Endothelial cell of umbilical vein (primary cell): Measurements from ENCODE around the gene STT3B. TPM values are rescaled to one million over a fixed set of nuclear protein-coding genes. Genes with fewer than 3 reads are reported as not detected.

Experiments used
- BruUV-seq: library from RNA; stranded (reverse); fragments of 400-500 nt; replicated peaks from 2 replicates; lab custom pipeline; 2021; lab: Mats Ljungman, UMichigan
- CTCF ChIA-PET: fragments of 300-600, 350-600 bp; sonication (Branson Sonifier 250); formaldehyde crosslinking; loops from one replicate; lab custom pipeline; 2021; ENCODE audit warnings: antibody characterized with exemption, inconsistent platforms; lab: Charles Lee
- POLR2A ChIA-PET: fragments of 300-600, 350-600 bp; sonication (Branson Sonifier 250); formaldehyde crosslinking; loops from one replicate; lab custom pipeline; 2021; ENCODE audit warnings: antibody characterized with exemption, inconsistent platforms; lab: Charles Lee
- DNase-seq: peaks from one replicate; pipeline ENCODE4 v3.0.0-alpha.2; 2011; ENCODE audit warnings: low read depth, low spot score
- FAIRE-seq: peaks from 2 replicates; lab custom pipeline; 2011; peaks lifted over from hg19 to GRCh38; lab: Jason Lieb, UNC
- H2AFZ ChIP-seq: 2 replicates; pipeline ENCODE4 v1.6.0; 2012; ENCODE audit warnings: low read depth, low read length, control low read depth, inconsistent platforms
- H3K27ac ChIP-seq: 2 replicates; pipeline ENCODE4 v1.5.1; 2011; ENCODE audit warnings: low read depth, mild to moderate bottlenecking, control low read depth, low read length, moderate library complexity; ENCODE audit not compliant: insufficient read depth
- H3K27me3 ChIP-seq, 2 experiments: 2 replicates each; pipeline versions ENCODE4 v1.6.0 to v1.6.1; 2011; ENCODE audit warnings: low read length in 2 of 2, mixed read lengths in 1 of 2; ENCODE audit not compliant: control insufficient read depth in 2 of 2, insufficient read depth in 2 of 2
- H3K36me3 ChIP-seq, 2 experiments: 2 replicates in 1 of 2; 3 replicates in 1 of 2; pipeline ENCODE4 v1.5.1; 2011; ENCODE audit warnings: low read length in 2 of 2, mild to moderate bottlenecking in 1 of 2, moderate library complexity in 1 of 2; ENCODE audit not compliant: control insufficient read depth in 2 of 2, insufficient read depth in 2 of 2; ENCODE audit errors: extremely low read depth in 1 of 2
- H3K4me1 ChIP-seq: 3 replicates; pipeline ENCODE4 v1.5.1; 2011; ENCODE audit warnings: mild to moderate bottlenecking, low read length; ENCODE audit not compliant: control insufficient read depth, insufficient read depth; ENCODE audit errors: extremely low read depth
- H3K4me2 ChIP-seq: 2 replicates; pipeline ENCODE4 v1.6.1; 2011; ENCODE audit warnings: low read length, control low read depth, mixed read lengths; ENCODE audit not compliant: insufficient read depth
- H3K4me3 ChIP-seq, 3 experiments: fragments of 200-600 bp in 1 of 3; sonication (generic), shearing (Covaris generic) in 1 of 3; replicated peaks in 1 of 3; 2 replicates each; pipeline ENCODE4 v1.5.1; 2011 to 2016; ENCODE audit warnings: control low read depth in 3 of 3, low read length in 3 of 3, mild to moderate bottlenecking in 2 of 3, inconsistent platforms in 1 of 3, low read depth in 1 of 3, moderate library complexity in 1 of 3; ENCODE audit not compliant: insufficient read depth in 1 of 3
- H3K79me2 ChIP-seq: 2 replicates; pipeline ENCODE4 v1.6.0; 2012; ENCODE audit warnings: low read length, inconsistent platforms; ENCODE audit not compliant: control insufficient read depth, insufficient read depth
- H3K9ac ChIP-seq: replicated peaks from 2 replicates; pipeline ENCODE3; 2011; ENCODE audit warnings: low read length, control low read depth; ENCODE audit not compliant: insufficient read depth; ENCODE audit errors: extremely low read depth
- H3K9me1 ChIP-seq: replicated peaks from 3 replicates; pipeline ENCODE4 v1.6.0; 2011; ENCODE audit warnings: mild to moderate bottlenecking, low read length; ENCODE audit not compliant: control insufficient read depth, insufficient read depth; ENCODE audit errors: extremely low read depth
- H3K9me3 ChIP-seq: replicated peaks from 2 replicates; pipeline ENCODE4 v1.5.1; 2012; ENCODE audit warnings: low read length, inconsistent platforms; ENCODE audit not compliant: control insufficient read depth, insufficient read depth
- H4K20me1 ChIP-seq: replicated peaks from 2 replicates; pipeline ENCODE3; 2011; ENCODE audit warnings: mild to moderate bottlenecking, low read length; ENCODE audit not compliant: control insufficient read depth, insufficient read depth; ENCODE audit errors: extremely low read depth
- GATA2 ChIP-seq: IDR thresholded peaks from 2 replicates; pipeline ENCODE4 v1.7.0; 2011; ENCODE audit warnings: low read depth, mild to moderate bottlenecking, moderate library complexity, mixed read lengths, low read length; ENCODE audit not compliant: insufficient read length, insufficient read depth
- JUN ChIP-seq: IDR thresholded peaks from 2 replicates; pipeline ENCODE4 v1.6.1; 2011; ENCODE audit warnings: borderline replicate concordance, low read depth; ENCODE audit not compliant: insufficient read length, insufficient read depth
- MYC ChIP-seq: IDR thresholded peaks from one replicate; pipeline ENCODE4 v1.6.1; 2011; ENCODE audit warnings: mild to moderate bottlenecking, low read depth, low read length
- POLR2A ChIP-seq: IDR thresholded peaks from 2 replicates; pipeline ENCODE4 v1.6.1; 2012; ENCODE audit warnings: low read depth, mild to moderate bottlenecking, control low read depth, low read length
- POLR2AphosphoS5 ChIP-seq: IDR thresholded peaks from 2 replicates; pipeline ENCODE4 v1.6.1; 2012; ENCODE audit warnings: low read depth, mild to moderate bottlenecking, control low read depth, low read length, moderate library complexity; ENCODE audit not compliant: insufficient read depth
- dilution Hi-C: fragments of 300-500 bp; cut with MboI; formaldehyde crosslinking; loops from one replicate; pipeline ENCODE4 v1.15.0; 2019; ENCODE audit warnings: low sequenced_read_pairs; ENCODE audit not compliant: extremely low pct_ligation_motif_present
- intact Hi-C: fragments of 100-400 bp; cut with micrococcal nuclease; formaldehyde crosslinking; loops from one replicate; pipeline ENCODE4 v1.10.0; 2022
- polyA plus RNA-seq, 4 experiments: library from polyadenylated mRNA; depleted of rRNA in 3 of 4; stranded (reverse) in 3 of 4; unstranded in 1 of 4; fragments of >200 nt; gene quantifications; 2 replicates each; pipeline versions ENCODE4 v1.2.1 to v1.2.3, GENCODE V29; 2011 to 2012; ENCODE audit warnings: missing spikeins in 1 of 4
- total RNA-seq: library from RNA; stranded (reverse); gene quantifications from 2 replicates; pipeline ENCODE4 v1.2.3, GENCODE V29; 2021
- TF ChIP-seq, protein P1 (sequence below), 2 donors: IDR thresholded peaks; 1 replicate in 1 of 2; 2 replicates in 1 of 2; pipeline ENCODE4 v1.5.1; 2011; ENCODE audit warnings: low read length in 2 of 2, mild to moderate bottlenecking in 2 of 2, moderate library complexity in 2 of 2, control low read depth in 1 of 2, inconsistent platforms in 1 of 2, low read depth in 1 of 2; ENCODE audit not compliant: insufficient read depth in 1 of 2; ENCODE audit errors: extremely low read depth in 1 of 2
- TF ChIP-seq, protein P2 (sequence below): IDR thresholded peaks from 2 replicates; pipeline ENCODE4 v1.6.1; 2011; ENCODE audit not compliant: insufficient read depth, insufficient read length

The STT3B gene
- total and polyA plus RNA-seq, 2 donors (not counting 3 experiments of a cell fraction or from before 2014, with no cell fraction given) = 56.4 to 113 TPM

DNA sequence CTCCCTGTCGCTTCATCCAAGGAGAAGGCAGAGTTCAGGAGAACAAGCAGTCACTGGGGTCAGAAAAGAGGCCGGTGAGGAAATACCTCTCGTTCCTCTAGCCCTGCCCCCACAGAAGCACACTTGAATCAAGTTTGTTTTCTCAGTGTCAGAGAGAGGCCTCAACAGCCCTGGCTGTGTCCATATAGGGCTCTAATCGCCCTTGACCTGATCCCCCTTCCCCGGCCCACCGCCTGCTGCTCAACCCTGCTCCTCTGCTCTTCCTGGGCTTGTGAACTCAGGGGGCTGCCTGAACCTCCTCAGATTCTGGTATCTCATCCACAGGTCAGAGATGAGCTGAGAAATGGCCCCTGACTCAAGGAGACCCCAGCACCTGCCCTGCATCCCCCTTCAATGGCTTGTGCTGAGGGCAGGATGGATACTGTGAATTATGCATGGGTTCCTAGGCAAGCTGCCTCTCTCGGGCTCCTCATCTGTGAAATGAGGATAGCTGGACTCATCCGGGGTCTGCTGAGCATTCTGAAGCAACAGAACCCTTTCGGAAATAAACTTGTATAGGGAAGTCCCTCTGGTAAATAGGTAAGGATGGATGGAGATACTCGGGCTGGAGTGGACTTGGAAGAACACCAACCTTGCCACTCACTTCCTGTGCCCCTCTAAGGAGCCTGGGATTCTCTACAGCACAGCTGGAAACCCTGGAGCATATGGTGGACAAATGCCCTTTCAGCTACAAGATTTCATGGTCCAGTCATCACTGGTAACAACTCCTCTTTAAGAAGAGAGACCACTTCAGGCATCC, 147.5 kb downstream of the STT3B start:
- Histone ChIP-seq H3K4me2 (no peak overlapping the region), H3K79me2 (no peaks in the 10 kb centered on the region), H3K4me1 (no peaks in the 10 kb centered on the region), H3K27me3 (no peaks in the 10 kb centered on the region), H3K36me3 (no peaks in the 10 kb centered on the region), H3K27ac (no peak overlapping the region), H3K9me3 (no peaks in the 10 kb centered on the region), H3K4me3 (no peak overlapping the region), H4K20me1 (no peaks in the 10 kb centered on the region), H2AFZ (no peak overlapping the region), H3K9ac (no peak overlapping the region), H3K9me1 (no peaks in the 10 kb centered on the region)
- dilution Hi-C loops (no loop called here), intact Hi-C loops (no loop called here)
- BruUV-seq = no TSS peak
- DNase-seq = no peak
- CTCF ChIA-PET = no interaction called here
- TF ChIP-seq, protein P1, sequence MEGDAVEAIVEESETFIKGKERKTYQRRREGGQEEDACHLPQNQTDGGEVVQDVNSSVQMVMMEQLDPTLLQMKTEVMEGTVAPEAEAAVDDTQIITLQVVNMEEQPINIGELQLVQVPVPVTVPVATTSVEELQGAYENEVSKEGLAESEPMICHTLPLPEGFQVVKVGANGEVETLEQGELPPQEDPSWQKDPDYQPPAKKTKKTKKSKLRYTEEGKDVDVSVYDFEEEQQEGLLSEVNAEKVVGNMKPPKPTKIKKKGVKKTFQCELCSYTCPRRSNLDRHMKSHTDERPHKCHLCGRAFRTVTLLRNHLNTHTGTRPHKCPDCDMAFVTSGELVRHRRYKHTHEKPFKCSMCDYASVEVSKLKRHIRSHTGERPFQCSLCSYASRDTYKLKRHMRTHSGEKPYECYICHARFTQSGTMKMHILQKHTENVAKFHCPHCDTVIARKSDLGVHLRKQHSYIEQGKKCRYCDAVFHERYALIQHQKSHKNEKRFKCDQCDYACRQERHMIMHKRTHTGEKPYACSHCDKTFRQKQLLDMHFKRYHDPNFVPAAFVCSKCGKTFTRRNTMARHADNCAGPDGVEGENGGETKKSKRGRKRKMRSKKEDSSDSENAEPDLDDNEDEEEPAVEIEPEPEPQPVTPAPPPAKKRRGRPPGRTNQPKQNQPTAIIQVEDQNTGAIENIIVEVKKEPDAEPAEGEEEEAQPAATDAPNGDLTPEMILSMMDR (IDR thresholded peaks at IDR 0.05; ENCODE audit: extremely low read depth in 1 of 2, insufficient read depth in 1 of 2, low read depth in 1 of 2, low read length in 2 of 2) = no peak
- TF ChIP-seq MYC (no peak), POLR2AphosphoS5 (no peak), JUN (no peak), POLR2A (no peak), GATA2 (no peak)
- TF ChIP-seq, protein P2, sequence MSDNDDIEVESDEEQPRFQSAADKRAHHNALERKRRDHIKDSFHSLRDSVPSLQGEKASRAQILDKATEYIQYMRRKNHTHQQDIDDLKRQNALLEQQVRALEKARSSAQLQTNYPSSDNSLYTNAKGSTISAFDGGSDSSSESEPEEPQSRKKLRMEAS = no peak
- POLR2A ChIA-PET = no interaction called here
- FAIRE-seq = no peak
